DND-41 (cell line): Measurements from ENCODE around the gene SNCB.

Experiments used
- ATAC-seq: fragments of 200-7000 bp; cut with Tn5 transposase; 3 replicates; pipeline ENCODE4 v1.9.1; 2021; ENCODE audit warnings: low read depth; ENCODE audit not compliant: insufficient read depth
- DNase-seq: peaks from one replicate; pipeline ENCODE4 v3.0.0-alpha.2; 2020
- H2AFZ ChIP-seq: 2 replicates; pipeline ENCODE4 v1.6.0; 2012; ENCODE audit warnings: low read depth, low read length
- H3K27ac ChIP-seq: 2 replicates; pipeline ENCODE4 v1.5.1; 2012; ENCODE audit warnings: low read length, inconsistent platforms
- H3K27me3 ChIP-seq: fragments of 200-600 bp; sonication (generic); 2 replicates; pipeline ENCODE4 v1.6.0; 2012; ENCODE audit warnings: low read length, mild to moderate bottlenecking, inconsistent platforms; ENCODE audit not compliant: insufficient read depth, poor library complexity
- H3K36me3 ChIP-seq: 2 replicates; pipeline ENCODE4 v1.5.1; 2012; ENCODE audit warnings: low read length, inconsistent platforms; ENCODE audit not compliant: insufficient read depth
- H3K4me1 ChIP-seq: 2 replicates; pipeline ENCODE4 v1.5.1; 2012; ENCODE audit warnings: mild to moderate bottlenecking, low read length; ENCODE audit not compliant: insufficient read depth
- H3K4me2 ChIP-seq: 2 replicates; pipeline ENCODE4 v1.6.0; 2012; ENCODE audit warnings: mild to moderate bottlenecking, moderate library complexity, low read length, inconsistent platforms; ENCODE audit not compliant: insufficient read depth
- H3K4me3 ChIP-seq, 2 experiments: fragments of 200-600 bp in 1 of 2; shearing (Covaris generic) in 1 of 2; 2 replicates each; pipeline ENCODE4 v1.5.1; 2012 to 2016; ENCODE audit warnings: inconsistent platforms in 2 of 2, low read length in 2 of 2, mild to moderate bottlenecking in 2 of 2, low read depth in 1 of 2, moderate library complexity in 1 of 2
- H3K79me2 ChIP-seq: 2 replicates; pipeline ENCODE4 v1.6.0; 2012; ENCODE audit warnings: low read length, inconsistent platforms; ENCODE audit not compliant: insufficient read depth
- H3K9ac ChIP-seq: 2 replicates; pipeline ENCODE4 v1.6.0; 2012; ENCODE audit warnings: low read depth, mild to moderate bottlenecking, inconsistent platforms, low read length, moderate library complexity
- H3K9me3 ChIP-seq: 2 replicates; pipeline ENCODE4 v1.5.1; 2012; ENCODE audit warnings: low read length, moderate library complexity, mild to moderate bottlenecking, inconsistent platforms; ENCODE audit not compliant: insufficient read depth, severe bottlenecking
- H4K20me1 ChIP-seq: 2 replicates; pipeline ENCODE4 v1.6.0; 2012; ENCODE audit warnings: low read length; ENCODE audit not compliant: insufficient read depth
- CTCF ChIP-seq: IDR thresholded peaks from 2 replicates; pipeline ENCODE4 v1.5.1; 2012; ENCODE audit warnings: borderline replicate concordance, low read length, moderate library complexity, mild to moderate bottlenecking; ENCODE audit not compliant: poor library complexity, severe bottlenecking; ENCODE audit errors: extremely low read depth
- EZH2 ChIP-seq: IDR thresholded peaks from 3 replicates; pipeline ENCODE4 v1.6.1; 2012; ENCODE audit warnings: borderline replicate concordance, low read depth, mild to moderate bottlenecking, moderate library complexity, low read length, inconsistent platforms; ENCODE audit not compliant: severe bottlenecking

The SNCB gene

GRCh38 chr5:176583076-176583475 lies 47.3 kb downstream of the SNCB start:
- TF ChIP-seq EZH2, result no peak
- no peak for TF ChIP-seq CTCF
- DNase-seq, result no peak
- Histone ChIP-seq H3K9me3 (peaks cover 16% of the 10 kb centered on the region), H3K4me3 (no peak overlapping the region), H3K4me1 (no peaks in the 10 kb centered on the region), H3K4me2 (no peak overlapping the region), H2AFZ (no peak overlapping the region), H3K27ac (no peak overlapping the region), H3K79me2 (no peaks in the 10 kb centered on the region), H4K20me1 (no peaks in the 10 kb centered on the region), H3K9ac (no peak overlapping the region), H3K36me3 (no peaks in the 10 kb centered on the region), H3K27me3 (no peaks in the 10 kb centered on the region)
- ATAC-seq, result no peak

GRCh38 chr5:176581361-176581760 lies 49.0 kb downstream of the SNCB start:
- Histone ChIP-seq H3K27ac (no peak overlapping the region), H3K4me1 (no peaks in the 10 kb centered on the region), H3K4me3 (no peak overlapping the region), H3K27me3 (no peaks in the 10 kb centered on the region), H3K9ac (no peak overlapping the region), H3K4me2 (no peak overlapping the region), H3K79me2 (no peaks in the 10 kb centered on the region), H3K36me3 (no peaks in the 10 kb centered on the region), H4K20me1 (no peaks in the 10 kb centered on the region), H2AFZ (no peak overlapping the region), H3K9me3 (peaks cover 16% of the 10 kb centered on the region)
- DNase-seq (no peak), ATAC-seq (no peak)
- TF ChIP-seq EZH2 (no peak), CTCF (no peak)

GRCh38 chr5:176579323-176579722 lies 51.0 kb downstream of the SNCB start:
- no peak for ATAC-seq

More at GRCh38 chr5:176579323-176579722, 51.0 kb downstream of the SNCB start:
- no peak overlapping the region for H3K4me2 ChIP-seq
- H3K4me1 ChIP-seq, result no peaks in the 10 kb centered on the region
- no peaks in the 10 kb centered on the region for H3K36me3 ChIP-seq
- H3K27me3 ChIP-seq, result no peaks in the 10 kb centered on the region
- no peak for TF ChIP-seq CTCF
- no peak for TF ChIP-seq EZH2
- no peak overlapping the region for H2AFZ ChIP-seq
- H3K27ac ChIP-seq, result no peak overlapping the region
- DNase-seq, result no peak
- no peaks in the 10 kb centered on the region for H4K20me1 ChIP-seq
- H3K79me2 ChIP-seq, result no peaks in the 10 kb centered on the region
- no peak overlapping the region for H3K9ac ChIP-seq
- H3K4me3 ChIP-seq, result no peak overlapping the region
- H3K9me3 ChIP-seq, result no peaks in the 10 kb centered on the region
